GM19438 (cell line): ENCODE measurements around the gene NLRP3.
"Not testable (repeated sequence)": the region's sequence is repeated elsewhere in the genome, so short reads cannot be mapped to it uniquely, and the experiment has no call there.

ENCODE experiments used
- ATAC-seq: cut with Tn5 transposase; IDR thresholded peaks from one replicate; pipeline ENCODE4 v1.9.1; 2021; ENCODE audit warnings: low read depth; ENCODE audit not compliant: unreplicated experiment

The NLRP3 gene

GRCh38 chr1:247415423-247416361, at the start of gene NLRP3:
NLRP3 (plus strand) TSS chr1:247416173; CDS start chr1:247418801, 2,628 bp downstream.
- no peak for ATAC-seq

- not testable (repeated sequence) for ATAC-seq
These were observed 49.6 kb upstream of the NLRP3 start for GRCh38 chr1:247366345-247366744.

- ATAC-seq, result no peak
These were observed 48.9 kb upstream of the NLRP3 start for GRCh38 chr1:247366926-247367645.

- no peak for ATAC-seq
These were observed 48.1 kb upstream of the NLRP3 start for GRCh38 chr1:247367786-247368422.

GRCh38 chr1:247368490-247369145, 47.4 kb upstream of the NLRP3 start:
- ATAC-seq, result no peak

- ATAC-seq, result no peak
These were observed 44.9 kb upstream of the NLRP3 start for GRCh38 chr1:247370786-247371732.

GRCh38 chr1:247371801-247372259, 44.1 kb upstream of the NLRP3 start:
- ATAC-seq, result no peak

GRCh38 chr1:247373721-247374141, 42.2 kb upstream of the NLRP3 start:
- no peak for ATAC-seq

GRCh38 chr1:247374651-247375334, 41.2 kb upstream of the NLRP3 start:
- ATAC-seq, result not testable (repeated sequence)

- no peak for ATAC-seq
These were observed 40.2 kb upstream of the NLRP3 start for GRCh38 chr1:247375747-247376146.

- ATAC-seq, result no peak
These were observed 39.3 kb upstream of the NLRP3 start for GRCh38 chr1:247376659-247377058.

- not testable (repeated sequence) for ATAC-seq
These were observed 38.3 kb upstream of the NLRP3 start for GRCh38 chr1:247377656-247378055.

- ATAC-seq, result no peak
These were observed 37.5 kb upstream of the NLRP3 start for GRCh38 chr1:247378334-247379073.

GRCh38 chr1:247385283-247385682, 30.7 kb upstream of the NLRP3 start:
- no peak for ATAC-seq

- ATAC-seq, result no peak
These were observed 29.8 kb upstream of the NLRP3 start for GRCh38 chr1:247386217-247386616.

- ATAC-seq, result no peak
These were observed 29.3 kb upstream of the NLRP3 start for GRCh38 chr1:247386687-247387086.

- no peak for ATAC-seq
These were observed 28.9 kb upstream of the NLRP3 start for GRCh38 chr1:247387096-247387495.

GRCh38 chr1:247387565-247387964, 28.4 kb upstream of the NLRP3 start:
- ATAC-seq, result no peak
